NCI-H1436 (cell line): ENCODE data around the gene ATG2B.
A peak's percentile ranks its signal among the peaks of the same experiment; 100 is the strongest.

Experiments
- DNase-seq: peaks from one replicate; lab custom pipeline; 2025; lab: John Stamatoyannopoulos, UW

ATG2B gene, protein sequence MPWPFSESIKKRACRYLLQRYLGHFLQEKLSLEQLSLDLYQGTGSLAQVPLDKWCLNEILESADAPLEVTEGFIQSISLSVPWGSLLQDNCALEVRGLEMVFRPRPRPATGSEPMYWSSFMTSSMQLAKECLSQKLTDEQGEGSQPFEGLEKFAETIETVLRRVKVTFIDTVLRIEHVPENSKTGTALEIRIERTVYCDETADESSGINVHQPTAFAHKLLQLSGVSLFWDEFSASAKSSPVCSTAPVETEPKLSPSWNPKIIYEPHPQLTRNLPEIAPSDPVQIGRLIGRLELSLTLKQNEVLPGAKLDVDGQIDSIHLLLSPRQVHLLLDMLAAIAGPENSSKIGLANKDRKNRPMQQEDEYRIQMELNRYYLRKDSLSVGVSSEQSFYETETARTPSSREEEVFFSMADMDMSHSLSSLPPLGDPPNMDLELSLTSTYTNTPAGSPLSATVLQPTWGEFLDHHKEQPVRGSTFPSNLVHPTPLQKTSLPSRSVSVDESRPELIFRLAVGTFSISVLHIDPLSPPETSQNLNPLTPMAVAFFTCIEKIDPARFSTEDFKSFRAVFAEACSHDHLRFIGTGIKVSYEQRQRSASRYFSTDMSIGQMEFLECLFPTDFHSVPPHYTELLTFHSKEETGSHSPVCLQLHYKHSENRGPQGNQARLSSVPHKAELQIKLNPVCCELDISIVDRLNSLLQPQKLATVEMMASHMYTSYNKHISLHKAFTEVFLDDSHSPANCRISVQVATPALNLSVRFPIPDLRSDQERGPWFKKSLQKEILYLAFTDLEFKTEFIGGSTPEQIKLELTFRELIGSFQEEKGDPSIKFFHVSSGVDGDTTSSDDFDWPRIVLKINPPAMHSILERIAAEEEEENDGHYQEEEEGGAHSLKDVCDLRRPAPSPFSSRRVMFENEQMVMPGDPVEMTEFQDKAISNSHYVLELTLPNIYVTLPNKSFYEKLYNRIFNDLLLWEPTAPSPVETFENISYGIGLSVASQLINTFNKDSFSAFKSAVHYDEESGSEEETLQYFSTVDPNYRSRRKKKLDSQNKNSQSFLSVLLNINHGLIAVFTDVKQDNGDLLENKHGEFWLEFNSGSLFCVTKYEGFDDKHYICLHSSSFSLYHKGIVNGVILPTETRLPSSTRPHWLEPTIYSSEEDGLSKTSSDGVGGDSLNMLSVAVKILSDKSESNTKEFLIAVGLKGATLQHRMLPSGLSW (N-terminal part only)

DNA sequence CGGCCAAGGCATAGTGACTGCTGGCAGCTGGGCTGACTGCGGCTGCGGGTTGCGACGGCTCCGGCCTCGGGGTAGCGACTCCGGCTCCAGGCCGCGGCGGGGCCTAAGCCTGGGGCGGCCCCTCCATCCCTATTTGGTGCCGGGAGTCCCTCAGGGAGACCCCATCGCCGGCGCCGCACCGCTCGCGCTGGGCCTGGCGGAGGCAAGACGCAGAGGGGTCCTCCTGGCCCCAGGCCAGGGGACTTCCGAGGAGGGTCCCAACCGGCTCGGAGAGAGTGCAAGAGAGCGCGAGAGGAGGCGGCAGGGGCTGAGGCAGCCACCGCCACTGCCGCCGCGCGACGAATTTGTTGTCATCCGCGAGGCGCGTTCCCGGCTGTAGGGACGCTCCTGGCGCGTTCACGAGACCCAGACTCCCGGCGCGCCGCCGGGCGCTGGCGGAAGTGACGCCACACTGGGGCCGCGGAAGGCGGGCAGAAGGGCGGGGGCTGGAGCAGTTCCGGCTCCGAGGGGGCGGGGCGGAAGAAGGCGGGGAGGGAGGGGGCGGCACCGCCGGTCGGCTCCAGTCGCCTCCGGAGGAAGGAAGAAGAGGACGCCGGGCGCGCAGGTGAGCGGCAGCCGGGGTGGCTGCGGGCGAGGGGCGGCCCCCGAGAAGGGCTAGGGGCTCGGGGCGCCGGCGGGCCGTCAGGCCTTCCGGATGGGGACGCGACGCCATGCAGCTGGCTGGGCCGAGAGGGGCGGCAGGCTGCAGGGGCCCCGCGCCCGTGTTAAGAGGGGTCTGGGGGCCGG is at the start of gene ATG2B, which contains the start of gene GSKIP:
ATG2B (minus strand) TSS at position 377 of the 786 bp plus-strand sequence; CDS start at position 12, 365 bp downstream.
GSKIP (plus strand) TSS at position 562 of the 786 bp plus-strand sequence. CDS start 18,722 bp downstream, outside the sequence.
- DNase-seq, result peak; percentile 95

DNA sequence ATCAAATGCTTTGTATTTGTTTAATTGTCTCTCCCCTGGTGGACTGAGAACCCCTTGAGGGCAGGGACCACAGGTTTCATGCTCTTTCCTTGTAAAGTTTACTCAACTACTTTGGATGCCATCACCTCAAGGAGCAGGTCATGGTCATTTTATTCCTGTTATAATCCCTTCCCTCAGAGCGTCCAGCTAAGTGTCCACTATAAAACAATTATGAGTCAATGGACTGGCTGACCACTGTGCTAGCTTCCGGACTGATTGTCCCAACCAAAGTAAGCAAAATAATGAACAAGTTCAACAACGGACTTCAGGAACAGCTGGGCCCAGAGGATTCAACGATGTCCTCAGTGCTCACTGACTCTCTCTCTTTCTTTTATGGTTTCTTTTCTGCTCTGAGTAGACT is 47.0 kb upstream of the ATG2B start:
- no peak for DNase-seq

DNA sequence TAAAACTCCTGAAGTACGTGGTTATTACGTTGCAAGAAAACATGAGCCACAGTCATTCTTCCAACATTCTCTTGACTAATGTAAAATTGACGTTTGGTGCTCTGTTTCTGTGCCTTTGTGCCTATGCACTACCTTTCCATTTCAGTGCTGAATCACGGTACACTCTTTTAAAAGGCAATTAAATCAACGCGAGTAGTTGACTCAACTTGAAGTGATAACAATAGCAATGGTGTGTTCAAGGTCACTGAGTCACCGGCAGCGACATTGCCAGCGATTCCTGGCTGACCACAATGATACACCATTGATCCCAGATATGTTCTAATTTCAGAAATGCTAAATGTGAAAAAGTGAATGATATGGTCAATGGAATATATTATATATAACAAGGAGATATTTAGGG is 46.6 kb upstream of the ATG2B start:
- no peak for DNase-seq

DNA sequence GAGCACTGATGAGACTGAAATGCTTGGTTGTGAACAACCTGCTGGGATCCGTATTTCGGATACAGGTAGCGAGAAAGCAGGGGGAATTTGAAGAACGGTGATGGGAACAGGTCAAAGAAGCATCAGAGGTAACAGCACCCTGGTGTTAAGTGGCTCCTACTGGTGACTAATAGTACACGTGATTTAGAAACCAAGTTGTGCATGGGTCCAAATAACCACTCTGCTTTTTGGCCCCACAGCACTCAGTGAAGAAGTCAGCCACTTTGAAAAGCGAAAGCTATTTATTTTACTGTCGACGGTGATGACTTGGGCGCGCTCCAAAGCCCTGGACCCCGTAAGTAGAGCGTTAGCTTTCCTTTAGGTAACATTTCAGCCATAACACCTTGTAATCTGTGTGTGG is 45.5 kb upstream of the ATG2B start:
- no peak for DNase-seq

DNA sequence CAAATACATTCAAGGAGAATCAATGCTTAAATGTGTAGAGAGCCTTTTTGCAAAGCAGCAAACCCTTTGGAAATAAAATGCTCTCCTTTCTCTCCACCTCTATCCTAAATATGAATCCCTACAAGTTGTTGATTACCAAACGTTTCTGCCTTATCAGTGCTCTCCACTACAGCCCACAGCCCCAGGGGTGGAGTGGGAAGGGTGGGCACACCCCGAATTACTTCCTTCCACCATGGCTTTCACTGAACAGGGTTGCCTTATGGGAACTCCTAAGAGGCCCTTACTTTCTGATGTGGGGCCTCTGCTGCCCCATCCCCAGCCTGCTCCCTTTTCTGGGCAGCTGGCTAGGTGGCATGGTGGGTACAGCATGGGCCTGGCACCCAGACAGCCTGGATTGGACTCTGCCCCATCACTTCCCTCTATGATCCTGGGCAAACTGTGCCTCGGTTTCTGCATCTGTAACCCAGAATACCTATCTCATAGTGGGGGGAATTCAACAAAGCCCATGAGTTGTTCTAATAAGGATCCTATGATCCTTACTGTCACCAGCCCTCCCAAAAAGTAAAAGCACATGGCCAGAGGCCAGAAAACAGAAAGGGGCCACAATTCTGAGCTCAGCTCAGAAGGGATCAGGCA is 44.9 kb upstream of the ATG2B start:
- DNase-seq, result no peak

DNA sequence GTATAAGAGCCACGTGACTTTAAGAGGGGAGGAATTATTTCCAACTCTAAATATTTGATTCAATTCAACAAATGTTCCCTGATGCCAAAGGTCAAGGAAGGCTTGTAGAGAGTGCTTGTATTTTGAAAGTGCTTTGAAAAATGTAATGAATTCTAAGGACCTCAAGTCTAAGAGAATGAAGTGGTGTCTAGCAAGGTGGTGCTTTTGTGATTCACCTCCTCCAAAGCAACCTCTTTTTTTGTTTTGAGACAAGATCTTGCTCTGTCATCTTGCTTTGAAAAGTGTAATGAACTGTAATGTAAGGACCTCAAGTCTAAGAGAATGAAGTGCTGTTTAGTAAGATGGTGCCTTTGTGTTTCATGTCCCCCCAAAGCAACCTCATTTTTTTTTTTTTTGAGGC is 42.5 kb upstream of the ATG2B start:
- DNase-seq, result no peak

DNA sequence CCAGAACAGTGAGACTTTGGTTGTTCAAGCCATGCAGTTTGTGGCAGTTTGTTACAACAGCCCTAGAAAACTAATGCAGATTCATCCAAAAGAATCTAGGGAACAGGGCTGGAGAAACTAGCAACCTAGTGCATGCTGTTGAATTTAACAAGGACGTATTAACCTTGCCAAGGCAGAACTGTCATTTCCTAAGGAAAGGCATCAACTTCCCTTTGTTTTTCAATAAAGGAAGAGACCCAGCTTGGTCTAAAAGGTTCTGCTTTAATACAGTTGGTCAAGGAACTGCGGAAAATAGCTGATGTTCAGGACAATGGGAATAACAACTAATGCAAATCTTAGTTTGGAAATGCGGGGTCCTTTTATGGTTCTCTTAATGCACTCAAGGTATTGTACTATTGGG is 40.3 kb upstream of the ATG2B start:
- DNase-seq, result no peak

DNA sequence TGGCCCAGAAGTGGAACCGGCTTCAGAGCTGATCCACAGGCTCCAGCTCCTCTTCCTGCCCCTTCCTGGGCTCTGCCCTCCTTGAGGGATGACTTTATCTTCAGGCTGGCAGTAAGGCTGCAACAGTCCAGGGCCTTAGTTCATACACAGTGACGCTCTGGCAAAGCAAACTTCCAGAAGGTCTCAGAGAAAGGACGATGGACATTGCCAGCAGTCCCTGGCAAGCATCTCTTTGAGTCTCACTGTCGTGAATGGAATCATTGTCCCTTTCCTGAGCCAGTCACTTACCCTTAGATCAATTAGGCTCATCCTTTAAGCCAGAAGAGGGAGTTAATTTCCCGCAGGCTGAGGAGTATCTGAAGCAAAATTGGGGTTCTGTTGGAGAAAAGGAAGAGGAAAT is 37.4 kb upstream of the ATG2B start:
- no peak for DNase-seq

DNA sequence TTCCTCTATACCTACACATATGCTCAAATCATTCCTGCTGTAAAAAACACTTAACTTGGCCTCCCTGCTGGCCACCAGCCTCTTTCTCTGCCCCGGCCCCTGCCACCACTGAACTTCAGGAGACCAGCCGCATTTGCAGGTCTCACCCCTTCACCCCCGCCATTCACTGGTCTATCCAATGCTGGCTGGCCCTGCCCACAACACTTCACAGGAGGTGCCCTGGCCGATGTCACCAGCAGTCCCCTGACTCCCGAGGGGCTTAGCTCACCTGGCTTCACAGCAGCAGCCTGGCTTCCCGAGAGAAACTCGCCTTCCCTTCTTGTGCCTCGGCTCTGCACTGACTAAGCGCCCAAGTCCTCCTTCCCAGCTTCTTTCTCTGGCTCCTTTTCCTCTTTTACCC is 36.3 kb upstream of the ATG2B start:
- DNase-seq, result no peak

DNA sequence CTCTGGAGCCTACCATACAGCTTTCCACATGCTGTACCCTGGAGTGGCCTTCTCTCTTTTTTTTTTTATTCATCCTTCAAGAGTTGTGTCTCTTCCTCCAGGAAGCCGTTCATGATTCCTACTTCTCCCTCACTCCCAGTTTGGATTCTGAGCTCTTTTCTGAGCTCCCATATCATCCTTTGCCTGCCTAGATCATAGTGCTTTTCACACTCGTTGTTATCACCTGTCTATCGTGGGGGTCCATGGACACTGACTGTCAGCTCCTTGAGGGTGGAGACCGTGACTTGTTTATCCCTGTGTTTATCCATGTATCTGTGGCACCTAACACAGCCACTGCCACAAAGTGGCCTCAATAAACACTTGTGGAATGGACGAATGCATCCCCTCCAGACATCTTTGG is 35.8 kb upstream of the ATG2B start:
- DNase-seq, result no peak

DNA sequence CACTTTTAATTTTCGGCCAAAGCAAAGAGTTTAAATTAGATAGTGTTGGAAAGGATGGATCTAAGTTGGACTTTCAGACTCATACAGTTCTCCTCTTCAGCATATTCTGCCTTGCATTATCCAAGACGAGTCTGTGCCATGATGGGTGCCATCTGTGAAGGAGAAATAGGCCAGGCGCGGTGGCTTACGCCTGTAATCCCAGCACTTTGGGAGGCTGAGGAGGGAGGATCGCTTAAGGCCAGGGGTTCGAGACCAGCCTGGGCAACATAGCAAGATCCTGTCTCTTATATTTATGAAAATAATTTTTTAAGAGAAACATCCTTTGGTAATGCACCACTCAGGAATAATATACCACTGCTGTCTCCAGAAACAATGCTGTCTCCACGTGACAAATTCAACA is 35.3 kb upstream of the ATG2B start:
- DNase-seq, result no peak

DNA sequence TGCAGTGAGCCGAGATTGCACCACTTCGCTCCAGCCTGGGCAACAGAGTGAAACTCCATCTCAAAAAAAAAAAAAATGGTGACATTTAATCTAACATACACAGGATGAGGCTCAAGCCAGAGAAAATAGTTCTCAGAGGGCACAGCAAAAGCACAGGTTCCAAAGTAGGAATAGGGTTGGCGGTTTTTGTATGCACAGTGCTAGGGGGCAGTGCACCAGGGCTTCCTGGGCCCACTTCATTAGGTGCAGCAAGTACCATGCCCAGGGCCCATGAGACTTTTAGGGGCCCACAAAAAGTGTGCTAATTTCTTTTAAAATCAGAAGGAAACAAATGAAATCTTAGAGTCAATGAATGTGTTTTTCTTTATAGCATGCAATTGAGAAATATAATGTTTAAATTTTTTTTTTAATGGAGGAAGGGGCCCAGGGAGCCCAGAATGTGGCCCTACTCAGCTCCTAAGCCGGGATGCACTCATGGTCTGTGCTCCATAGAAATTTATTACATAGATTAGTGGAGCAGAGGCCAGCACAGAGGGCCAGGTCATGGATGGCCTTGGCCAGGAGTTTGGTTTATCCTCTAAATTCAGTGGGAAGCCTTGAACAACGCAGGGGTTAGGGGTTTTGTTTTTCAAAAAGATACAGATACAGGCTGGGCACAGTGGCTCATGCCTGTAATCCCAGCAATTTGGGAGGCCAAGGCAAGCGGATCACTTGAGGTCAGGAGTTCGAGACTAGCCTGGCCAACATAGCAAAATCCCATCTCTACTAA is 31.1 kb upstream of the ATG2B start:
- DNase-seq, result no peak

DNA sequence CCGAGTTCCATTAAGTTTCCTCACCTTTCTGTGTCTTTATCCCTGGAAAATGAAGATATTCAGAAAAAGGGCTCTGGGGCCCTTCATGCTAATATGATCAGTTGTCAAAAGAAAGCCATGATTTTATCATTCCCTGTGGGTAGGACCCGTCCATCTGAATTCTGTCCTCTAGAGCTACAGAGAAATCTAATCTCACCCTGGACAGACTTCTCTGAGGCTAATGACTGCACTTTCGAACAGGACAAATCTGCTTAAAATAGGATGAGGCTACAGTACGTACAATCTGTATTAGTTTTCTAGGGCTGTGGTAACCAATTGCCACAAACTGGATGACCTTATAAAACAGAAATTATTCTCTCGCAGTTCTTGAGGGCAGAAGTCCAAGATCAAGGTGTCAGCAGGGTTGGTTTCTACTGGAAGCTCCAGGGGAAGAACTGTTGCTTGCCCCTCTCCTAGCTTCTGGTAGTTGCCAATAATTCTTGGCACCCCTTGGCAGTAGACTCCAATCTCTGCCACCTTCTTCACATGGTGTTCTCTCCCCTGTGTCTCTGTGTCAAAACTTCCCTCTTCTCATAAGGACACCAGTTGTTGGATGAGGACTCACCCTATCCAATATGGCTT is 30.0 kb upstream of the ATG2B start:
- no peak for DNase-seq

DNA sequence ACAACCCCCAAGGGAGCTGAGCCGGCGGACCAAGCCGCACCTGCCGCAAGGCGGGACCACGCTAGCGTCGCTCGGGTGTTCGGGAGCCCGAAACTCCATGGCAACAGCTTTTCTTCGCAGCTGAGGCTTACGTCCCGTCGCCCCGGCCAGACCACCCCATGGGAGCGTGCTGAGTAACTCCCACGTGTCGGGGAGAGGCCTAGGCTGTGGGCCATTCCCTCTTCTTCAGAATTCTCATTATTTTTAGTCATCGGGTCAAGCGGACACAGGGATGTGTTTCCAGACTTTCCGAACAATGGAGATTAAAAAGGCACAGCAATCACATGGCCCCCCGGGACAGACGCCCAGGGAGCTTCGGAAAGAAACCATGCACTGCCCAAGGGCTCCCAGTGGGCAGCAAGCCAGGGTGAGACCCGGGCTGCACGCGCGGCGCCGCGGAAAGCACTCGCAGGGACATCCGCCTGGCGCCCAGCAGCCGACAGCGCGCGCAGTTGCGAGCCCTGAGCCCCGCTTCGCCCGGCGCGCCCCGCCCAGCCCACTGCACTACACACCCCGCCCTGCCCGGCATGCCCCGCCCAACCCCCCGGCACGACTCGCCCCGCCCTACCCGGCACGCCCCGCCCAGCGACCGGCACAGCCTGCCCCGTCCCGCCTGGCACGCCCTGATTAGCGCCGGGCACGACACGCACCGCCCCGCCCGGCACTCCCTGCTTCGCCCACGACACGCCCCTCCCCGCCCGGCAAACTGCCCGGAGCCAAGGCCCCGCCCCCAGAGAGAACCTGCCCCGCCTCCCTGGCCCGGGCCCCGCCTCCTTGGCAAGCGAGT is 28.4 kb upstream of the ATG2B start:
- peak; percentile 93 for DNase-seq

DNA sequence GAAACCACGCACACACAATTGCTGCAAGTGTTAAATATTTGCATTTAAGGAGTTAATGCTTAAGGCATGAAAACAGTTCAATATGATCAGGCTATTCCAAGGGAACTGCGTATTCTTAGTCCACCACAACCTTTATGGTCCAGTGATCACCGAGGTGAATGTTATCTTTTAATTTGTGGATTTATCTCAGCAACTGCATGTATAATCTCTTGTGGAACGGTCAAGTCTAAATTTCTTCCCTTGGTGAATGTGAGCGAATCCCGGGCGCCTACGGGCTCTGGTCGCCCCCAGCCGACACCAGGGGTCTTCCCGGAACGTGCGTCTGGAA is 27.8 kb upstream of the ATG2B start:
- DNase-seq, result no peak

DNA sequence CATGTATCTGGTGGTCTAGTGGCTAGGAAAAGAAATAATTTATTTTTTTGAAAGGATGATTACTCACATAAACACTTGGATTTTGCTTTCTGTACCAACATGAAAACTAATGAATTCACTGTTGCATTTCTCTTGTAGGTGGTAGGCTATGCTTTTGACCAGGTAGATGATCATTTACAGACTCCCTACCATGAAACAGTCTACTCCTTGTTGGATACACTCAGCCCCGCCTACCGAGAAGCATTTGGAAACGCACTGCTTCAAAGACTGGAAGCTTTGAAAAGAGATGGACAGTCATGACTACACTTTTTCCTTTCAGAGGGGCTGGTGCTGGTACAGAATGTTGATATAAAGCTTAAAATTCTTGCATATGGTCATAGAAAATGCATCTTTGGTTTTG is 22.2 kb upstream of the ATG2B start:
- DNase-seq, result no peak

DNA sequence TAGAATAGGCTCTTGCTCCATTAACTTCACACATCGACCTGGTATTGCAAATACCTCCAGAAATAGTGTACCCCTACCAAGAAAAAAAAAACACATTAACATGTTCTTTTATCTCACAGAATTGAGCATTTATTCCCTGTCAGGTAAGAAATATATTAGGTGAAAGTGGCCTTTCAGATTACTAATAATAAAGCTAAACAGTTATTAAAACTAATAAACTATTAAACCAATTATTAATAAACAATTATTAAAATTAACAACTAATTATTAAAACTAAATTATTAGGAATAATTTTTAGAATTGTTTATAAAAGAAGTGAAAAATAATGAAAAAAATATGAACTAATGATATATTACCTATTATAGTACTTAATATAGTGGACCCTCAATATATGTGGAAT is 21.6 kb upstream of the ATG2B start:
- no peak for DNase-seq

DNA sequence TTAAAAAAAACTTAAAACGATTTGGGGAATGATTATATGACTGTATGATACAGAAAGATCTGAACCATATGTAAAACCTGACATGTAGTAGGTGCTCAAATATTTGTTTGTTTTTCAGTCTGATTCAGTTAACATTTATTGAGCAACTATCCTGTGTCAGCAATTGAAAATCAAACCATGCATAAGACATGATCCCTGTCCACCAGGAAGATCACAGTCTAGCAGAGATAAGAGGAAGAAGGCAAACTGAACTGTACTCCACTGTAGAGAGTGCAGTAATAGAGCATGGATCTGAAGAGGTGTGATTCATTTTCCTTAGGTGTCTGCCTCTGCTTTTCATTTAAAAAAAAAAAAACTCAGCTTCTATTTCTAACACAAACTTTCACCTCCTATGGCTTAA is 20.9 kb upstream of the ATG2B start:
- DNase-seq, result no peak

DNA sequence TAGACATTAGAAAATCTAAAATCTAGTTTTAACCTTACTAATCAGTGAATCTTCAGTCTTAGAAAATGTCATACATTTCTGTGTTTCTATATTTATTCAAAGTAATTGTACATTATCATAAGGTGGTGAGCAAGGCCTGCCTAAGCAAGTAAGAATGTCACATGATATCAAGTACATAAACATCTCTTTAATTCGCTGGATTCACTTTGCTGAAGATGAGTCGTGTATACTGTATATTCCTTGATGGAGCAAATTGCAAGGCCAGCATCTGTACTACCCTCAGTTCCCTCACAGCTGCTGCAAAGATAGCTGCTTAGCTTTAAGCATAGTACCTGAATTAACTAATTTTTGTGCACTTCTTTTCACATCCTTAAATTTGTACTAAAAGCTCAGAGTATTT is 20.3 kb upstream of the ATG2B start:
- DNase-seq, result no peak
